Amygdala (tissue), 56 donors: Measurements from ENCODE around the gene ATG5.
"Not testable (repeated sequence)": the region's sequence is repeated elsewhere in the genome, so short reads cannot be mapped to it uniquely, and the experiment has no call there.

Experiments used
- DNase-seq, 56 donors: peaks; one replicate each; lab custom pipeline; 2025; lab: John Stamatoyannopoulos, UW

The ATG5 gene

GRCh38 chr6:106315765-106316374 lies 9.7 kb downstream of the ATG5 start:
- no peak for DNase-seq

DNA sequence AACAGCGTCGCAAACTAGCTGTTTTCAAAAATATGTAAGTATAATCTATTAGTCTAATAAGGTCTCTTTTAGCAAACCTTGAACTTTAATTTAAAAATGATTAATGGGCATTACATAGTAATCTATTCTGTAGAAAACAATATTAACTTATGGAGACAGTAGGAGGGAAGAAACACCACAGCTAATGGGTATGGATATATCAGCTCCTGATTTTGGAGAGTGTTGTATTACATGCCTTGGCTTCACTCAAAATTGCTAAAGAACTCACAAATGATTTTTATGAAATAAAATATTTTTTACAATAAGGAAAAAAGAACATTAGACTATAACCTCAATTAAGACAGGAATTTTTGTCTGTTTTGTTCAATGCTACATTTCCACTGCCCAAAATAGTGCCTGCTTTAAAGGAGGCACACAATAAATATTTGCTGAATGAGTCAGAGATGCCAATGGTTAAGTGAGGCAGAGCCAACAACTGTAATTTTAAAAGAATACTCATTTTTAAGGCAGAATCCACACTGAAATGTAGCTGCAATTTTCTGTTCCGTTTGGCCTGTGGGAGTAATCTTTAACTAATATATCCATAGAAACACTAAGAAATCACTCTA lies 15.7 kb downstream of the ATG5 start:
- DNase-seq = no peak

GRCh38 chr6:106308985-106309384 lies 16.6 kb downstream of the ATG5 start:
- no peak for DNase-seq

GRCh38 chr6:106305740-106306139 lies 19.8 kb downstream of the ATG5 start:
- no peak for DNase-seq

- no peak for DNase-seq
These were observed 24.6 kb downstream of the ATG5 start for GRCh38 chr6:106300944-106301343.

DNA sequence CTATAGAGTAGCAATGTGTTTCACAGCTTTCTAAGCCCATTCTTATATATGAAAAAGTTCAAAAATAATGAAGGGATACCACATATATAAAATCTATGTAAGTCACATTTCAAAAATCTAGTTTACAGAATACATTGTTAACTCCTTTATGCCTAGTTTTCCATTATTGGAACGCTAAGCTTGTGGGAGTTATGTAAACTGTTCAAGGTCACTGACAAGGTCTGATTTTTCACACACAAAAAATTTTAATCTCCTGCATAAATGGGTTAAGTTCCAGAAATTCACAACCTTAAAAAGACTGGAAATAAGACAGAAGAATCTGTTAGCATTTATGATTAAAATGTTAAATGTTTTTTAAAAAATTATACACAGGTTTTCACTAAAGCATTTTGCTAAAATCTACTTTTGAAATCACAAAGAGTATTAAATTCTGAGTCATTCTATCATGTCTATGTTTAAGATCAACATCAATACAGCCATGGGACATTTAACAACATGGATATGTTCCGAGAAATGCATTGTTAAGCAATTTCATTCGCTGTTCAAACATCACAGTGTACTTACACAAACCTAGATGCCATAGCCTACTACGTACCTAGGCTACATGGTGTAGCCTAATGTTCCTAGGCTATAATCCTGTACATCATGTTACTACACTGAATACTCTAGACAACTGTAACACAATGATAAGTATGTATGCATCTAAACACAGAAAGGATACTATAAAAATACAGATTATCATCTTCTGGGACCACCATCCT lies 25.4 kb downstream of the ATG5 start:
- DNase-seq = no peak

- no peak for DNase-seq
These were observed 32.4 kb downstream of the ATG5 start for GRCh38 chr6:106293116-106293515.

DNA sequence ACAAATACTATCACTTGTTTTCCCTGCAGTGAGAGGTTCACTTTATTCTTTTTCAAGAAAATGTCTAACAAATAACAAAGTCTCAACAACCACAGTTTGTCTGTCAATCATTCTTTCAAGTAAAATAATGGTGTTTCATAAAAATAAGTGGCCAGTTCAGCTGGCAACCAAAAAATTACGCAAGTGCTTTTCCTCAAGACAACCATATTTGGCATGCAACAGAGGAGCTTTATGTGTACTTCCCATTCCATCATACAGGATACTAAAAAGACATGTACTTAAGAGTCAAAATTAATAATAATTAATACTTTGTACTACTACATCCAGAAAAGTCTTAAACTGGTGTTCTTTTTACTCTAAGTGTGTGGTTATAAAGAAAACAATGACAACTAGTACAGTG lies 34.6 kb downstream of the ATG5 start:
- DNase-seq = no peak

- DNase-seq = no peak
These were observed 35.5 kb downstream of the ATG5 start for GRCh38 chr6:106290032-106290431.

DNA sequence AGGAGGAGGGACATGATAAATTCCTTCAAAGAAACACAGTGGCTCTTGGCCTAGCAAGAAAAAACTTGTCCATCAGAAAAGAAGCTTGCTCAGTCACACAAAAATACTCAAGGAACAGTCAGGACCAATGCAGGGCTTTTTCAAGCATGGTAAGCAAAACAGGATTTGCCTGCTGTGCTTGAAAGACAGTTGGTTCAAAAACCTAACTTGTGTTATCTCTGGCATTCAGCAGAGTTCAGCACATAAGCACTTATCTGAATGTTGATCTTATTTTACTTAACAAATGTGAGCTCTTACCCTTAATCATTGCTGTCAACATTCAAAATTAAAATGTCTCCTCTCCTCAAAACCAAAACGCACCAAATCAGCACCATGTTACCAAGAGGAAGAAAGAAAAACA lies 38.3 kb downstream of the ATG5 start:
- DNase-seq = no peak

DNA sequence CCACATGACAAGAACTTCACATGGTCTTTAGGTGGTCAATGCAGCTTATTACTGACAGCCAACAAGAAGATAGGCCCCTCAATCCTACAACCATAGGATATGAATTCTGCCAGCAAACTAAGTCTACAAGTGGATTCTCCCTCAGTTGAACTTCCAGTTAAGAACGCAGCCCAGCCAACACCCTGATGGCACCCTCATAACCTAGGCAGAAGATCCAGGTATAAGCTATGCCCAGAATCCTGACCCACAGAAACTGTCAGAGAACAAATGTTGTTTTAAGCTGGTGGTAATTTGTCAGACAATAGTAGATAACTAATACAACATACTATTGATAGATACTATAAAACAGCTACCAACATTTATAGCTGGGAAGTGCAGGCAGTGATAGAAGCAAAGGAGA lies 38.8 kb downstream of the ATG5 start:
- DNase-seq = no peak

- no peak for DNase-seq
These were observed 42.1 kb downstream of the ATG5 start for GRCh38 chr6:106283481-106283880.

- no peak for DNase-seq
These were observed 43.9 kb downstream of the ATG5 start for GRCh38 chr6:106281661-106282060.

DNA sequence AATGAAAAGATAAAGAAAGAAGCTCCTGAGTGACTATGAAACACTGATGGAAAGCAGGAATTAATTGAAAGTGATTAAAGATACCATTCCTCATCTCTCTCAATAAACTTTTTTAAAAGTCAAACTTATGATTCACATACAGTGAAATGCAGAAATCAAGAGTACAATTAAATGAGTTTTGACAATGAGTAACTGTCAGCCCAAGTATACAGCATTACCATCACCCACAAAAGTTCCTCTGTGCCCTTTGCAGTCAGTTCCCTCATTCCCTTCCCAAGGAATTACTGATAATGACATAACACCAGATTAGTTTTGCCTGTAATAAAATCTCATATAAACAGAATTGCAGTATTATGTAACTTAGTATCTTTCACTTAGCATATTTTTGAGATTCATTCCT lies 44.5 kb downstream of the ATG5 start:
- DNase-seq = no peak

GRCh38 chr6:106279179-106279578 lies 46.4 kb downstream of the ATG5 start:
- no peak for DNase-seq

DNA sequence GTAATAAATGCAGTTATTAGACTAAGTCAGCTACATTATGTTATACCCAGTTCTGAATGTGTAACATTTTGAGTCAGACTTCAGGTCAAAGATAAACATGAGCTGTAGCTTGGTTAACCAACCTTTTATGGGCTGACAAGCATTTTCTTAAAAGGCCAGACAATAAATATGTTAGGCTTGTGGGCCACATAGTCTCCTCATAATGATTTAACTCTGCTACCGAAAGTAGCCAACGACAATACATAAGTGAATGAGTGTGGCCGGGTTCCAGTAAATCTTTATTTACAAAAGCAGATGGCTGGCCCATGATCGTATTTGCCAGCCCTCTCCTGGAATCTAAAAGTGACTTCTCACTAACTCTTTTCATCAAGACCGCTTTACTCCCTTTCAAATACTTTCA lies 49.9 kb downstream of the ATG5 start:
- no peak for DNase-seq

GRCh38 chr6:106273087-106273486 lies 52.5 kb downstream of the ATG5 start:
- DNase-seq = no peak

DNA sequence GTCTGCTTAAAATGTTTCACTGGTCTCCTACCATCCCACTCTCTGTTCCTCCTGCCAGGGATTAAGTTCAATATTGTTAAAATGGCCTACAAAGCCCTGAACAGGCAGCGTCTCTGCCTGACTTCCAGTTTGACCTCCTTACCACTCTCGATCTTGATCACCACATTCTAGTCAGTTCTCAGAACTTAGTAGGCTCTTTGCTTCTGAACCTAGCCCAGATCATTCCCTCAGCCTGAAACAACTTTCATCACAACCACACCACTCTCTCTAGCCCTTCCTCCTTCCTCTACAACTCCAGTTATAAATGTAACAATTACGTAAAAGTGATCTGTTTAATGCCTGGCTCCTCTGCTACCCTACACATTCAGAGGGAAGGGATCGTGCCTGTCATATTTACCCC lies 53.3 kb downstream of the ATG5 start:
- no peak for DNase-seq

- DNase-seq = no peak
These were observed 55.1 kb downstream of the ATG5 start for GRCh38 chr6:106270414-106270813.

- not testable (repeated sequence) for DNase-seq
These were observed 56.2 kb downstream of the ATG5 start for GRCh38 chr6:106269268-106269919.

GRCh38 chr6:106268500-106268899 lies 57.1 kb downstream of the ATG5 start:
- not testable (repeated sequence) for DNase-seq

GRCh38 chr6:106264433-106264832 lies 61.1 kb downstream of the ATG5 start:
- DNase-seq = not testable (repeated sequence)
